ENCODE measurements around the gene FAM229A. TPM values are rescaled to one million over a fixed set of nuclear protein-coding genes. Genes with fewer than 3 reads are reported as not detected.

FAM229A gene
- total and polyA plus RNA-seq, 9 of the 15 experiments (the other 6 are each of a cell fraction or from before 2014, with no cell fraction given) = 0.04 to 21.6 (median 7.4) TPM

DNA sequence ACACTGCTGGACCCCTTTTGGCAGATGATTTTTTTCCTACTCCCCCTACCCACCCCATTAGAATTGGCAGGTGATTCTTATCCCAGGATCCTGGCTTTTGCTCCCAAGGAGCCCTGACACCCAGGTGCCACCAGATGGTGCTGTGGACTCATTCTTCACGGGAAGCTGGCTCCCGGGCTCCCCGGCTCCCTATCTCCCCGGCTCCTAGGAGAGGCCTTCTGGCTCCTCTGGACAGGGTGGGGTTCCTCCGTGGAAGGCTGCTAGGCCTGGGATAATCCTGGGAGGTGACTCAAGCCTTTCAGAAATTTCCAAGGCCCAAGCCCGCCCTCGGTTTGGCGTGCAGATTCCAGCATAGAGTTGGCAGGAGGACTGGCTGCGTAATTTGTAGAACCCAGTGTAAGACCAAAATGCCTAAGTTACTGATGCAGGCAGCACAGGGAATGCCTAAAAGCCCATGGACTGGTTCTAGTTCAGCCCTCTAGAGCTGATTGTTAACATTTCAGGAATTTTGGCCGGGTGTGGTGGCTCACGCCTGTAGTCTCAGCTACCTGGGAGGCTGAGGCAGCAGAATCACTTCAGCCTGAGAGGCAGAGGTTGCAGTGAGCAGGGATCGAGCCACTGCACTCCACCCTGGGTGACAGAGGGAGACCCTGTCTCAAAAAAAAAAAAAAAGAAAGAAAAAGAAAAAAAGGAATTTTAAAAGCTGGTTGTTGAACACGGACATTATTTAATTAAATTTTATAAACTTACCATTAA, 38.8 kb upstream of the FAM229A start (continued):
- TF ChIP-seq, protein P1, sequence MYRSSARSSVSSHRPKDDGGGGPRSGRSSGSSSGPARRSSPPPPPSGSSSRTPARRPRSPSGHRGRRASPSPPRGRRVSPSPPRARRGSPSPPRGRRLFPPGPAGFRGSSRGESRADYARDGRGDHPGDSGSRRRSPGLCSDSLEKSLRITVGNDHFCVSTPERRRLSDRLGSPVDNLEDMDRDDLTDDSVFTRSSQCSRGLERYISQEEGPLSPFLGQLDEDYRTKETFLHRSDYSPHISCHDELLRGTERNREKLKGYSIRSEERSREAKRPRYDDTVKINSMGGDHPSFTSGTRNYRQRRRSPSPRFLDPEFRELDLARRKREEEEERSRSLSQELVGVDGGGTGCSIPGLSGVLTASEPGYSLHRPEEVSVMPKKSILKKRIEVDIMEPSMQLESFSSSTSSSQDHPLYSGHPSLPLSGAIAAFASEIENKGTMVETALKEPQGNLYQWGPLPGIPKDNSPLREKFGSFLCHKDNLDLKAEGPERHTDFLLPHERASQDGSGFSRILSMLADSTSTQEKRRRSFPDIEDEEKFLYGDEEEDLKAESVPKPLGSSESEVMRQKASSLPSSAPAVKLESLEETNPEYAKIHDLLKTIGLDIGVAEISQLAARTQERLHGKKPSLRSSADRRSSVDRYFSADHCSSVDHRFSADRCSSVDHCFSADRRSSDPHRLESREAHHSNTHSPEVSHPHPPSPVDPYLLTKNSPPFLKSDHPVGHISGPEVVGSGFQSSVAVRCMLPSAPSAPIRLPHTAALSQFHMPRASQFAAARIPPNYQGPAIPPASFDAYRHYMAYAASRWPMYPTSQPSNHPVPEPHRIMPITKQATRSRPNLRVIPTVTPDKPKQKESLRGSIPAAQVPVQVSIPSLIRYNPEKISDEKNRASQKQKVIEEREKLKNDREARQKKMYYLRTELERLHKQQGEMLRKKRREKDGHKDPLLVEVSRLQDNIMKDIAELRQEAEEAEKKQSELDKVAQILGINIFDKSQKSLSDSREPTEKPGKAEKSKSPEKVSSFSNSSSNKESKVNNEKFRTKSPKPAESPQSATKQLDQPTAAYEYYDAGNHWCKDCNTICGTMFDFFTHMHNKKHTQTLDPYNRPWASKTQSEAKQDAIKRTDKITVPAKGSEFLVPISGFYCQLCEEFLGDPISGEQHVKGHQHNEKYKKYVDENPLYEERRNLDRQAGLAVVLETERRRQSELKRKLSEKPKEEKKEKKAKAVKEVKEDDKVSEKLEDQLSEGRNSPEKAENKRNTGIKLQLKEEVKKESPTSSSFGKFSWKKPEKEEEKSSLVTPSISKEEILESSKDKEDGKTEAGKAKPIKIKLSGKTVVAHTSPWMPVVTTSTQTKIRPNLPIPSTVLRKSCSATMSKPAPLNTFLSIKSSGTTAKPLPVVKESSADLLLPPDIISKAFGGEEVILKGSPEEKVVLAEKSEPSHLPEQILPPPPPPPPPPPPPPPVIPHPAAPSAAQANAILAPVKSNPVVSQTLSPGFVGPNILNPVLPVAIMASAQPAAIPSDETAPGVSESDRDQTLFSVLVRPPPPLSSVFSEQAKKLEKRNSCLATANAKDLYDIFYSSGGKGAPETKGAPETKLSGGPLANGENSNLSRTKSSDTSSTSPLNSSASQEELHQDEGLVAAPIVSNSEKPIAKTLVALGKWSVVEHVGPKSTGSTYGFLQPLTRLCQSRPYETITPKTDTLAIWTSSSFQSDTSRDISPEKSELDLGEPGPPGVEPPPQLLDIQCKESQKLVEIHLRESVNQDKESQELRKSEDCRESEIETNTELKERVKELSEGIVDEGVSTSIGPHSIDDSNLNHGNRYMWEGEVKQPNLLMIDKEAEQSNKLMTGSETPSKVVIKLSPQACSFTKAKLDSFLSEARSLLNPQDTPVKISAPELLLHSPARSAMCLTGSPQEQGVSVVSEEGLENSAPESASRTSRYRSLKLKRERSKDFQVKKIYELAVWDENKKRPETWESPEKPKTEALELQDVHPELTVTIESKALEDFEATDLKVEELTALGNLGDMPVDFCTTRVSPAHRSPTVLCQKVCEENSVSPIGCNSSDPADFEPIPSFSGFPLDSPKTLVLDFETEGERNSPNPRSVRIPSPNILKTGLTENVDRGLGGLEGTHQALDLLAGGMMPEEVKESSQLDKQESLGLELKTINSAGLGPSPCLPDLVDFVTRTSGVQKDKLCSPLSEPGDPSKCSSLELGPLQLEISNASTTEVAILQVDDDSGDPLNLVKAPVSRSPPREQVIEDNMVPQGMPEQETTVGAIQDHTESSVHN (IDR thresholded peaks at IDR 0.05; ENCODE audit: borderline replicate concordance in 1 of 2, low read depth in 1 of 2) = no peak
- no peak for TF ChIP-seq ZNF12 (CRISPR knock-in tag; IDR thresholded peaks at IDR 0.05)
- no peak for TF ChIP-seq SRSF9 (IDR thresholded peaks at IDR 0.05; ENCODE audit: borderline replicate concordance, low read depth, low read length)
- no peak for TF ChIP-seq ZNF431 (CRISPR knock-in tag; IDR thresholded peaks at IDR 0.05)
- no peak for TF ChIP-seq THRA (IDR thresholded peaks at IDR 0.05)
- no peak for TF ChIP-seq NFATC3 (IDR thresholded peaks at IDR 0.05)
- TF ChIP-seq XRCC3 (IDR thresholded peaks at IDR 0.05) = no peak
- no peak for TF ChIP-seq ZNF586 (CRISPR knock-in tag; conservative IDR thresholded peaks at IDR 0.05)
- TF ChIP-seq, protein P2, sequence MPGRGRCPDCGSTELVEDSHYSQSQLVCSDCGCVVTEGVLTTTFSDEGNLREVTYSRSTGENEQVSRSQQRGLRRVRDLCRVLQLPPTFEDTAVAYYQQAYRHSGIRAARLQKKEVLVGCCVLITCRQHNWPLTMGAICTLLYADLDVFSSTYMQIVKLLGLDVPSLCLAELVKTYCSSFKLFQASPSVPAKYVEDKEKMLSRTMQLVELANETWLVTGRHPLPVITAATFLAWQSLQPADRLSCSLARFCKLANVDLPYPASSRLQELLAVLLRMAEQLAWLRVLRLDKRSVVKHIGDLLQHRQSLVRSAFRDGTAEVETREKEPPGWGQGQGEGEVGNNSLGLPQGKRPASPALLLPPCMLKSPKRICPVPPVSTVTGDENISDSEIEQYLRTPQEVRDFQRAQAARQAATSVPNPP (IDR thresholded peaks at IDR 0.05; ENCODE audit: borderline replicate concordance, insufficient read depth, insufficient read length) = no peak
- TF ChIP-seq, protein P3, sequence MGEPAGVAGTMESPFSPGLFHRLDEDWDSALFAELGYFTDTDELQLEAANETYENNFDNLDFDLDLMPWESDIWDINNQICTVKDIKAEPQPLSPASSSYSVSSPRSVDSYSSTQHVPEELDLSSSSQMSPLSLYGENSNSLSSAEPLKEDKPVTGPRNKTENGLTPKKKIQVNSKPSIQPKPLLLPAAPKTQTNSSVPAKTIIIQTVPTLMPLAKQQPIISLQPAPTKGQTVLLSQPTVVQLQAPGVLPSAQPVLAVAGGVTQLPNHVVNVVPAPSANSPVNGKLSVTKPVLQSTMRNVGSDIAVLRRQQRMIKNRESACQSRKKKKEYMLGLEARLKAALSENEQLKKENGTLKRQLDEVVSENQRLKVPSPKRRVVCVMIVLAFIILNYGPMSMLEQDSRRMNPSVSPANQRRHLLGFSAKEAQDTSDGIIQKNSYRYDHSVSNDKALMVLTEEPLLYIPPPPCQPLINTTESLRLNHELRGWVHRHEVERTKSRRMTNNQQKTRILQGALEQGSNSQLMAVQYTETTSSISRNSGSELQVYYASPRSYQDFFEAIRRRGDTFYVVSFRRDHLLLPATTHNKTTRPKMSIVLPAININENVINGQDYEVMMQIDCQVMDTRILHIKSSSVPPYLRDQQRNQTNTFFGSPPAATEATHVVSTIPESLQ (CRISPR knock-in tag; IDR thresholded peaks at IDR 0.05) = peak; percentile 55; the same call in 1 of the 2 replicates
- TF ChIP-seq SREBF1 (IDR thresholded peaks at IDR 0.05; ENCODE audit: borderline replicate concordance, low read depth, low read length) = no peak
- no peak for TF ChIP-seq ELF4 (CRISPR knock-in tag; IDR thresholded peaks at IDR 0.05)
- TF ChIP-seq ZNF384 (IDR thresholded peaks at IDR 0.05; ENCODE audit: low read depth, low read length) = 0 out of 2 replicates have a peak, but pooled peaks have one; percentile 28
- no peak for TF ChIP-seq RBM34 (IDR thresholded peaks at IDR 0.05; ENCODE audit: borderline replicate concordance, insufficient read depth, low read length)

Data from K562 (cell line).